GM21786 (cell line): ENCODE data around the gene SPATA6L.
"Not testable (repeated sequence)": the region's sequence is repeated elsewhere in the genome, so short reads cannot be mapped to it uniquely, and the experiment has no call there.

ENCODE experiments used
- ATAC-seq: cut with Tn5 transposase; IDR thresholded peaks from one replicate; pipeline ENCODE4 v1.9.1; 2021; ENCODE audit not compliant: unreplicated experiment

SPATA6L gene

GRCh38 chr9:4678679-4679267, 12.5 kb upstream of the SPATA6L start:
- no peak for ATAC-seq

DNA sequence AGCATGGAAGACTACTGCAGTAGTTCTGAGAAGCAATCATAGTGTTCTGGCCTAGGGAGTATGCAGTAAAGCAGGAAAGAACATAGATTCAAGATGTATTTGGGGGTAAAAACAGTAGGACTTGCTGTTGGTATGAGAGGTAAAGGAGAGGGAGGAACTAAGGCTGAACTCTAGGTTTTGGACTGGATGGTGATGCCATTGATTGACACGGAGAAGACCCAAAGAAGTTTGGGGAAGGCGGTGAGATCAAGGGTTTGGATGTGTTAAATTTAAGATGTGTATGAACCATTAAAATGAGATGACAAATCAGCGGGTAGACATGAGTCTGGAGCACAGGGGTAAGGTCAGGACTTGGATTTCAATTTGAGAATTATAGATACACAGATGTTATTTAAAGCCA, 11.1 kb upstream of the SPATA6L start:
- no peak for ATAC-seq

DNA sequence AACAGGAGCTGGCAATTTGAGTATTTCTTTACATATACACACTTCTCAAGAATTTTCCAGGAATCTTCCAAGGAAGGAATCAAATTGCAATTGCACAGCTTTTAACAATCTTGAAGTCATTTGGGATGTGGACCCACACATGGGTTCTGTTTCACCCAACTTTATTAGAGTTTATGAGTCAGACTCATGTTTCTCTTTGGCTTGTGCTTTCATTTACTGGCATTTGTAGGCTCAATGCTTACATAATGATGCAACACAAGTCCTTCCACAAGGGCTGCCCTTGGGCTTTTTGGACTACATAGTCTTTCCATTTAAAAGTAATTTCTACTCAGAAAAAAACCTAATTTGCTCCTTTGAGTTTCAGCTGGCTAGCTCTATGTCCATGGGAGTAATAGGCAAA, 8.5 kb upstream of the SPATA6L start:
- no peak for ATAC-seq

DNA sequence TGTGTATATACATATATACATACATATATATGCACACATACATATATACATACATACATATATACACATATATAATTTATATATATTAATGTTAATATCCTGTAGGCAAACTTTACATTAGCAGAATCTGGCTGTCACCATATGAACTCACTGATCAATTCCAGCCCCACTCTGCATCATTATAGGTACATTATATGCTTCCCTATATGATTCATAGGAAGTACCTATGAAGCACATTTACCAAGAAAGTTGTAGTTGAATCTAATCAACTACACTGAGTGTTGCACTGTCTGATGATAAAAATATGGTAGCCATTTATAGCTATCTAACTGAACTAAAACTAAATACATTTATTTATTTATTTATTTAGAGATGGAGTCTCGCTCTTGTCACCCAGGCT, 5.5 kb upstream of the SPATA6L start:
- ATAC-seq, result no peak

DNA sequence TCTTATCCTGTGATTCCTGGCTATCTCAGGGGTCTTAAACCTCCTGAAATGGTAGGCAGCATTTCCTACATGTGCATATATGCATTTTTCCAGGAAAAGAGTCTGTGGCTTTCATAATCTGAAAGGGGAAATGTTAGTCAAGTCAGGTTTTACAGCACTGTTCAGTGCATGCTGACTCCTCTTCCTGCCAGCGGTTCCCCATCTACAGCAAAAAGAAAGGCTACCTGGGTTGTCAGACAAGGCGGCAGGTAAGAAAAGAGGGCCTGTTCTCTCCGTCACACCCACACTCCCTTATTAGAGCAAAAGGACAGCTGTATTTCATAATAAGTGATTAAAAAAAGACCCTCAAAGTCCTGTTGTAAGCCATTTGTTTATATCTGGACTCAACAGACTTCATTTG, 4.3 kb upstream of the SPATA6L start:
- no peak for ATAC-seq

GRCh38 chr9:4669890-4670289, 3.6 kb upstream of the SPATA6L start:
- ATAC-seq, result no peak

DNA sequence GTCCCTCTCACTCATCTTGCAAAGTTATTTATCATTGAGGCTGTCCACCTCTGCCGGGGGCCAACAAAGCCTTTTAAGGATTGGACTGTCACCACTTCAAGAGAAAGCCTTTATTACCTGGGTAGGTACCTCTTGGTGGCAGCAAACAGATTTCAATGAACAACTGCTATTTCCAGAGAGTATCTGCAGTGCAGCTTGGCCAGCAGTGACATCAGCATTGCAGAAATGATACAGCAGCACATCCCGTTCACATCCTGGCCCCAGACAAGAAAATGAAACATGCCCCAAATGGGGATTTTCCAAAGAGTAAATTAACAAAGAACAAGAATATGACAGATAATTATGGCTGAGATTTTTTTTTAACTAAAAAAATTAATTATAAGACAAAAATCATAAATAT, 2.3 kb upstream of the SPATA6L start:
- no peak for ATAC-seq

- ATAC-seq, result no peak
Observed at GRCh38 chr9:4667681-4668080, 1.4 kb upstream of the SPATA6L start.

DNA sequence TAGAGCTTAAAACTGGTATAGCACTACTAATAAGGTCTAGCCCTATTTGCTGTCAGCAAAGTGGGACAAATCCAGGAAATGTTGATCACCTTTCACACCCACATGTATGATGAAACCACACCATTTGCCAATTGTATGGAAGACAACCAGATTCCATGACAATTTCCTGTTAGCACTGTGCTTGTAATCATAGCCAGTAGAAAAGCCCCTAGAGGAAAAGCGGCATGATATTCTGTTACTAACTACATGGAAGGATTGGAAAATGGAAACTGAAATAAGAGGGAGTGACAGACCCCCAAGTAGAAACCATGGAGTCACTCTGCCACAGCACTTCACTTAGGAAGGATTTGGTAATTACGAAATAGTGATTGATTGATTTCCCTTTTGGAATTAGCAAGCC, 923 bp downstream of the SPATA6L start:
- no peak for ATAC-seq

DNA sequence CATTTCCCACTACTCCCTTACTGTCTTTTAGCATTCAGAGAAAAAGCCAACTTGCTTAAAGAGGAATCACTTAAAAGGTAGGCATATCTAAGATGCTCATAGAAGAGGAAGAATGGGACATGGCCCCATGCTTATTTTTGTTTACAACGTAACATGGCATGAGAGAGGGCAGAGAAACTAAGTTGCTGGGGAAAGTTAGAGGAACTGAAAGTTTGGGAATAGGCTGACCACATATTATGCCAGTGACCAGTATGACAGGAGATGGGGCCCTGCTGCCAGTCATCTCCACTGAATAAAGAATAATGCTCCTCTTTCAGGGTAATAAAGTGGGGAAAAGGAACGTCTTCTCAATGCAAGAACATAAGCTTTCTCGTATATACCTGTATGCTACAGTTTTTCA, 2.3 kb downstream of the SPATA6L start:
- ATAC-seq, result no peak

DNA sequence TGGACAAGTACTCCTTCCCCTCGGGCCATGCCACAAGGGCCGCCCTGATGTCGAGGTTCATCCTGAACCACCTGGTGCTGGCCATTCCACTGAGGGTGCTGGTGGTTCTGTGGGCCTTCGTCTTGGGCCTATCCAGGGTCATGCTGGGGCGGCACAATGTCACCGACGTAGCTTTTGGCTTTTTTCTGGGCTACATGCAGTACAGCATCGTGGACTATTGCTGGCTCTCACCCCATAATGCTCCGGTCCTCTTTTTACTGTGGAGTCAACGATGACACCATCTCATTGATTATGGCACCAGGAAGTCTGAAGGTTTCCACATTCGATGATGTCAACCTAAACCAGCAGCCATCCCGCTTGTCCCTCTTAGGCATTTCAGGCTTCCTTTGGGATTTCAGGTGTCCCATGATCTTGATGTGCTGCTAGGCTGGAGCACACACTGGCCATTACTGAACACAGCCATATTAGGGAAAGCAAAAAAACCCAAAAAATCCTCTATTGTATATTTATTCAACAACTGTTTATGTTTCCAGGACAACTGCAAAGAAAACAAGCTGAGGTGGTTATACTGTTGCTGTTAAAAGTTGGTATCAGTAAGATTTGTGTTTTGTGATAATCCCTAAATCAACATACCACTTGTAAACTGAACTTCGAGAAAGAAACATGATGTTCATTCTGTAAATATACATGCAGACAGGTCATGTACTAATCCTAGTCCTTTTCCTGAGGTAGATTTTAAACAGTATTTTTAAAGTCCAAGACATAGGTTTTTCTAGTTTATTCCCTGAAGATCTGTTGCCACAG, 3.1 kb downstream of the SPATA6L start:
- no peak for ATAC-seq

DNA sequence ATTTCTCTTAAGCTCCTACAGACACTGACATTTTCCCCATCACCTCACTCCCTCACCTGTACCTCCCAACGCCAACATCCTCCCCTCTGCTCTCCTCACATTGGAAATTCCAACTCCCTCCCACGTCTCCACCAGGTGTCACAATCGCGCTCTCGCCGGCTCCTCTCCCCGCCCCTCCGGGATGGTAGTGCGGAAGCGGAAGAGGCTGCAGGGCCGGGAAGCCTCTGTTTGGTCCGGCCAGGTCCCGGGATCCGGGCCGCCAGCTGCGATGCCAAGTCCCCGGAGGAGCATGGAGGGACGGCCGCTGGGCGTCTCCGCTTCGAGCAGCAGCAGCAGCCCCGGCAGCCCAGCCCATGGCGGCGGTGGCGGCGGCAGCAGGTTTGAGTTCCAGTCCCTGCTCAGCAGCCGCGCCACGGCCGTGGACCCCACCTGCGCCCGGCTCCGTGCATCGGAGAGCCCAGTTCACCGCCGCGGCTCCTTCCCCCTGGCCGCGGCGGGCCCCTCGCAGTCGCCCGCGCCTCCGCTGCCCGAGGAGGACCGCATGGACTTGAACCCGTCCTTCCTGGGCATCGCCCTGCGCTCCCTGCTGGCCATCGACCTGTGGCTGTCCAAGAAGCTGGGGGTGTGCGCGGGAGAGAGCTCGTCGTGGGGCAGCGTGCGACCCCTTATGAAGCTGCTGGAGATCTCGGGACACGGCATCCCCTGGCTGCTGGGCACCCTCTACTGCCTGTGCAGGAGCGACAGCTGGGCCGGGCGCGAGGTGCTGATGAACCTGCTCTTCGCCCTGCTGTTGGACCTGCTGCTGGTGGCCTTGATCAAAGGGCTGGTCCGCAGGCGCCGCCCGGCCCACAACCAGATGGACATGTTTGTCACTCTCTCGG, 3.9 kb downstream of the SPATA6L start, which contains the start of gene PLPP6:
PLPP6 (plus strand) TSS at position 187 of the 881 bp plus-strand sequence; CDS start at position 269, 82 bp downstream.
- peak; percentile 84 for ATAC-seq

GRCh38 chr9:4661611-4662010, 4.7 kb downstream of the SPATA6L start:
- peak; percentile 2 for ATAC-seq

- no peak for ATAC-seq
Observed at GRCh38 chr9:4661165-4661564, 5.1 kb downstream of the SPATA6L start.

GRCh38 chr9:4660665-4661064, 5.6 kb downstream of the SPATA6L start:
- not testable (repeated sequence) for ATAC-seq

GRCh38 chr9:4657426-4658159, 8.7 kb downstream of the SPATA6L start:
- ATAC-seq, result no peak

DNA sequence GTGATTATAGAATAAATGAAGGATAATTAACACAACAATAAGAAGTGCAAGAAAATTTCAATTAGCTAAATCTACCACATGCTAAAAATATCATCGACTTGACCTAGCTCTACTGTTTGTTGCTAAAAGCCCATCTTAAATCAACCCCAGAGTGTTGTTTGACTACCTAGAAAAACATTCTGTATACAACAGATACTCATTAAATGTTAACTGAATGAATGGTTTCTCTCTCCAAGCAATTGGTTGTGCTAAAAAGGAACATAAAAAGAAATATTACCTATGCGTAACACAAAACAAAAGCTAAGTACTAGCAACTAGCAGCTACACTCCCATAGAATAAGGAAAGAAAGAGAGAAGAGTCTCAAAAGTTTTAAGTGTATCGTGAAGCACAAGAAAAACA, 9.7 kb downstream of the SPATA6L start:
- no peak for ATAC-seq

DNA sequence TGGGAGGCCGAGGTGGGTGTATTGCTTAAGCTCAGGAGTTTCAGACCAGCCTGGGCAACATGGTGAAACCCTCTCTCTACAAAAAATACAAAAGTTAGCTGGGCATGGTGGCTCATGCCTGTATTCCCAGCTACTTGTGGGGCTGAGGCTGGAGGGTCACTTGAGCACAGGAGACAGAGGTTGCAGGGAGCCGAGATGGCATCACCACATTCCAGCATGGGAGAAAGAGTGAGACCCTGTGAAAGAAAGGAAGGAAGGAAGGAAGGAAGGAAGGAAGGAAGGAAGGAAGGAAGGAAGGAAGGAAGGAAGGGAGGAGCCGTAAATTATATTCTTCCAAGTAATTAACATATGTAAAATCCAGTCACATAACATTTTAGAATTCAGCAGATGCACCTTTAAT, 10.1 kb downstream of the SPATA6L start:
- not testable (repeated sequence) for ATAC-seq

GRCh38 chr9:4654538-4654937, 11.7 kb downstream of the SPATA6L start:
- no peak for ATAC-seq

DNA sequence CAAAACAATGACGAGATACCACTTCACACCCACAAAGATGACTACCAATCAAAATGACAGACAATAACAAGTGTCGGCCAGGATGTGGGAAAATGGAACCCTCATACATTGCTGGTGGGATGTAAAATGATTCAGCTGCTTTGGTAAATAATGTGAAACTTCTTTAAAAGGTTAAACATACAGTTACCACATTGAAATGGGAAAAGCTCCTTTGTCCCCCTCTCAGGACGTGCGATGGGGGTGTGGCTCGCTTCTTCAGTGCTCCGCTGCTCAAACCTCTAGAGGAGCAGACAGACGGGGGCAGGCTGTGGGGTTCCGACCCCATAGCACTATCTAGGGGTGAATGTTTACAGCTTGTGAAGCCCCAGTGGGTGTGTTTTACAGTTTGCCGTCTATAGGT, 12.2 kb downstream of the SPATA6L start:
- no peak for ATAC-seq

GRCh38 chr9:4642351-4642750, 23.9 kb downstream of the SPATA6L start:
- ATAC-seq, result no peak
